Naive thymus-derived CD4-positive, alpha-beta T cell (primary cell): ENCODE results near the gene FAM120B. TPM values are rescaled to one million over a fixed set of nuclear protein-coding genes. Genes with fewer than 3 reads are reported as not detected.
"Not testable (repeated sequence)": the region's sequence is repeated elsewhere in the genome, so short reads cannot be mapped to it uniquely, and the experiment has no call there.

ENCODE experiments used
- ATAC-seq: fragments of 150-1000 bp; cut with Tn5 transposase; 2 replicates; pipeline ENCODE4 v1.10.0; 2021; ENCODE audit warnings: mild to moderate bottlenecking, moderate library complexity
- CTCF ChIA-PET: fragments of 350-600 bp; sonication (Branson Sonifier 250); formaldehyde crosslinking; loops from one replicate; lab custom pipeline; 2021; ENCODE audit warnings: antibody characterized with exemption; lab: Charles Lee
- POLR2A ChIA-PET: fragments of 350-600 bp; sonication (Branson Sonifier 250); formaldehyde crosslinking; loops from one replicate; lab custom pipeline; 2021; ENCODE audit warnings: antibody characterized with exemption, inconsistent platforms; lab: Charles Lee
- DNase-seq, 9 donors: peaks; one replicate each; pipeline versions ENCODE4 v3.0.0 to v3.0.0-alpha.2; 2020 to 2022; ENCODE audit warnings: mixed read lengths in 1 of 9
- H3K27ac ChIP-seq: one replicate; pipeline ENCODE4 v1.7.0; 2013; ENCODE audit warnings: mild to moderate bottlenecking, low read depth, low read length, moderate library complexity
- H3K27me3 ChIP-seq, 2 donors: one replicate each; pipeline ENCODE4 v1.7.0; 2013; ENCODE audit warnings: low read length in 2 of 2, mild to moderate bottlenecking in 2 of 2, moderate library complexity in 2 of 2; ENCODE audit not compliant: control insufficient read depth in 2 of 2, insufficient read depth in 2 of 2
- H3K36me3 ChIP-seq, 3 experiments: 1 replicate in 2 of 3; 2 replicates in 1 of 3; pipeline ENCODE4 v1.7.0; 2013; ENCODE audit warnings: low read length in 3 of 3, mild to moderate bottlenecking in 3 of 3, moderate library complexity in 1 of 3; ENCODE audit not compliant: insufficient read depth in 3 of 3, control insufficient read depth in 2 of 3
- H3K4me1 ChIP-seq, 2 donors: one replicate each; pipeline ENCODE4 v1.7.0; 2013; ENCODE audit warnings: low read length in 2 of 2, mild to moderate bottlenecking in 2 of 2, moderate library complexity in 1 of 2; ENCODE audit not compliant: control insufficient read depth in 2 of 2, insufficient read depth in 2 of 2
- H3K4me3 ChIP-seq: 2 replicates; pipeline ENCODE4 v1.7.0; 2013; ENCODE audit warnings: mild to moderate bottlenecking, low read length
- H3K9me3 ChIP-seq, 3 experiments: 1 replicate in 2 of 3; 2 replicates in 1 of 3; pipeline ENCODE4 v1.7.0; 2013; ENCODE audit warnings: low read length in 3 of 3; ENCODE audit not compliant: control insufficient read depth in 2 of 3
- H3K27ac Mint-ChIP-seq, 9 donors: one replicate each; pipeline ENCODE4 v1.8.0; 2020 to 2022; ENCODE audit warnings: mixed read lengths in 9 of 9, mild to moderate bottlenecking in 8 of 9, moderate library complexity in 5 of 9, inconsistent platforms in 2 of 9
- H3K27me3 Mint-ChIP-seq, 5 donors: one replicate each; pipeline ENCODE4 v1.8.0; 2021 to 2022; ENCODE audit warnings: mixed read lengths in 5 of 5, mild to moderate bottlenecking in 1 of 5
- H3K36me3 Mint-ChIP-seq, 5 donors: one replicate each; pipeline ENCODE4 v1.8.0; 2020 to 2022; ENCODE audit warnings: mixed read lengths in 5 of 5, mild to moderate bottlenecking in 3 of 5, inconsistent platforms in 1 of 5
- H3K4me1 Mint-ChIP-seq, 7 donors: one replicate each; pipeline ENCODE4 v1.8.0; 2020 to 2022; ENCODE audit warnings: mixed read lengths in 7 of 7, mild to moderate bottlenecking in 3 of 7, inconsistent platforms in 1 of 7
- H3K4me3 Mint-ChIP-seq, 10 donors: one replicate each; pipeline ENCODE4 v1.8.0; 2020 to 2022; ENCODE audit warnings: mild to moderate bottlenecking in 10 of 10, mixed read lengths in 10 of 10, moderate library complexity in 6 of 10, inconsistent platforms in 2 of 10
- H3K9me3 Mint-ChIP-seq, 11 donors: one replicate each; pipeline ENCODE4 v1.8.0; 2020 to 2022; ENCODE audit warnings: mixed read lengths in 11 of 11, mild to moderate bottlenecking in 4 of 11, inconsistent platforms in 1 of 11, moderate library complexity in 1 of 11
- intact Hi-C, 2 donors: fragments of 100-400 bp; cut with micrococcal nuclease; formaldehyde crosslinking; loops; one replicate each; pipeline ENCODE4 v1.15.1; 2023
- polyA plus RNA-seq, 2 donors: library from polyadenylated mRNA; unstranded; fragments of 300-500 nt; fragmentation: Illumina TruSeq; gene quantifications; one replicate each; pipeline ENCODE4 v1.2.3, GENCODE V29; 2021
- total RNA-seq, 6 experiments: library from RNA in 5 of 6; stranded (reverse) in 5 of 6; gene quantifications; 1 replicate in 5 of 6; 2 replicates in 1 of 6; pipeline ENCODE4 v1.2.3 and lab custom pipeline; 2021 to 2026

FAM120B gene
- total and polyA plus RNA-seq, 7 experiments from 2014 or later, result 27.2 to 53.4 (median 35.5) TPM

- intact Hi-C loops, result no loop called here
- H3K9me3 Mint-ChIP-seq, result no peaks in the 10 kb centered on the region
- H3K4me3 ChIP-seq, result no peak overlapping the region
- H3K4me3 Mint-ChIP-seq, result no peak overlapping the region
- peaks cover 0 to 1% (median 0%) of the 10 kb centered on the region in 7 donors for H3K4me1 Mint-ChIP-seq
- CTCF ChIA-PET, result interaction anchor here (0.7 kb wide), 1 partner anchor 521 kb away, joined by 5 read pairs; no protein-coding TSS in a partner anchor
- no peaks in the 10 kb centered on the region for H3K27me3 ChIP-seq
- H3K36me3 Mint-ChIP-seq, result no peaks in the 10 kb centered on the region
- no peak overlapping the region for H3K27ac ChIP-seq
- ATAC-seq, result no peak
- H3K4me1 ChIP-seq, result no peaks in the 10 kb centered on the region
- no peaks in the 10 kb centered on the region for H3K36me3 ChIP-seq
- H3K9me3 ChIP-seq, result no peaks in the 10 kb centered on the region
- POLR2A ChIA-PET, result no interaction called here
- no peak for DNase-seq
- H3K27me3 Mint-ChIP-seq, result peaks cover 0 to 37% (median 5%) of the 10 kb centered on the region in 5 donors
- peak overlapping the region in 1 of 9 donors; percentile 55 for H3K27ac Mint-ChIP-seq
These were observed 44.0 kb upstream of the FAM120B start for GRCh38 chr6:170262489-170263088.

DNA sequence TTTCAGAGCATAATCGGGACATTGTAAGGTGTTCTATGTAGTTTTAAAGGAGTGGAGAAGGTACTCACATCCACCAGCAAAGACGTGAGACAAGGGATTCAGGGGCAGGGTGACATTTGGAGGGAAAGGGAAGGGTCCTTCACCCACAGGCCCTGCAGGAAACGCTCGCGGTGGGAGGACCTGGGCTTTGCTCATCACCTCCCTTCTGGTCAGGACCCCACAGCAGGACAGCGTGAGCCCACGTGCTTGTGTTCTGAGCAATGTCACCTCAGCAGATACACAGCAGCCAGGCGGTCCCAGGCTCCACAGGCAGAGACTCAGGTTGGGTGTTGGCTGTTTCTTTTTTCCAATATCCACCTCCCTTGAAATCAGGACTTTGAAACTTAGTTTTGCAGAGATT lies 43.1 kb upstream of the FAM120B start:
- H3K4me1 Mint-ChIP-seq, result peaks cover 0 to 3% (median 0%) of the 10 kb centered on the region in 7 donors
- no peaks in the 10 kb centered on the region for H3K36me3 ChIP-seq
- no peak overlapping the region for H3K4me3 ChIP-seq
- H3K4me1 ChIP-seq, result no peaks in the 10 kb centered on the region
- no peaks in the 10 kb centered on the region for H3K9me3 ChIP-seq
- no peaks in the 10 kb centered on the region for H3K27me3 ChIP-seq
- H3K9me3 Mint-ChIP-seq, result no peaks in the 10 kb centered on the region
- no peaks in the 10 kb centered on the region for H3K36me3 Mint-ChIP-seq
- CTCF ChIA-PET, result no interaction called here
- DNase-seq (no peak), ATAC-seq (no peak)
- H3K27ac ChIP-seq, result no peak overlapping the region
- H3K4me3 Mint-ChIP-seq, result no peak overlapping the region
- POLR2A ChIA-PET, result interaction anchor here (0.8 kb wide), 1 partner anchor 9 kb away, joined by 4 read pairs; no protein-coding TSS in a partner anchor
- intact Hi-C loops, result no loop called here
- H3K27me3 Mint-ChIP-seq, result peaks cover 0 to 44% (median 5%) of the 10 kb centered on the region in 5 donors
- no peak overlapping the region for H3K27ac Mint-ChIP-seq

GRCh38 chr6:170264086-170264485 lies 42.5 kb upstream of the FAM120B start:
- Histone ChIP-seq H3K27ac (no peak overlapping the region), H3K9me3 (no peaks in the 10 kb centered on the region), H3K4me3 (no peak overlapping the region), H3K36me3 (no peaks in the 10 kb centered on the region), H3K4me1 (no peaks in the 10 kb centered on the region), H3K27me3 (no peaks in the 10 kb centered on the region)
- H3K36me3 Mint-ChIP-seq, result no peaks in the 10 kb centered on the region
- peaks cover 0 to 40% (median 5%) of the 10 kb centered on the region in 5 donors for H3K27me3 Mint-ChIP-seq
- no peak overlapping the region for H3K4me3 Mint-ChIP-seq
- ATAC-seq, result no peak
- ChIA-PET CTCF (no interaction called here), POLR2A (interaction anchor here (0.8 kb wide), 1 partner anchor 8 kb away, joined by 4 read pairs; no protein-coding TSS in a partner anchor)
- intact Hi-C loops, result no loop called here
- DNase-seq, result no peak
- peaks cover 0 to 3% (median 0%) of the 10 kb centered on the region in 7 donors for H3K4me1 Mint-ChIP-seq
- no peak overlapping the region for H3K27ac Mint-ChIP-seq
- no peaks in the 10 kb centered on the region for H3K9me3 Mint-ChIP-seq

- ATAC-seq, H3K36me3 Mint-ChIP-seq, H3K9me3 Mint-ChIP-seq, intact Hi-C loops, H3K4me3 ChIP-seq, H3K4me3 Mint-ChIP-seq, H3K36me3 ChIP-seq, H3K27me3 ChIP-seq, DNase-seq, H3K27ac ChIP-seq, H3K9me3 ChIP-seq, POLR2A ChIA-PET, H3K27ac Mint-ChIP-seq, H3K4me1 Mint-ChIP-seq, H3K4me1 ChIP-seq: not testable (repeated sequence)
- CTCF ChIA-PET, result interaction anchor here (1.1 kb wide), 1 partner anchor 433 kb away, joined by 3 read pairs; no protein-coding TSS in a partner anchor
- peaks cover 0 to 43% (median 5%) of the 10 kb centered on the region in 5 donors for H3K27me3 Mint-ChIP-seq
These were observed 41.9 kb upstream of the FAM120B start for GRCh38 chr6:170264644-170265043.

DNA sequence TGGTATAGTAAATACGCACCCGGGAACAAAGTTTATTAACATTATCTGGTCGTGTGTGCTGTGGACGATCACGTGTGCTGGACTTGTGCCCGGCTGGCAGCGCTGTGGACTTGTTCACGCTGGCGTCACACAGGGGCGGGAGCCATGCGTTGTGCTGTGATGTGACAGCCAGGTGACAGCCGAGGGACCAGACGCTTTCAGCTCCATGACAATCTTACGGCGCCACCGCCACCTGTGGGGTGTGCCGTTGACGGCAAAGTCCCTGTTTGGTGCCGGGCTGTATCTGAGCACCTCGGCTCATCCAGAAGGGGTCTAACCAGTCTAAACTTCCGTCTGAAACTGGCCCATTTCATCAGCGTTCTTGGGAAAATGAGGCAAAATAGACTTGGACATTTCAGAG lies 40.9 kb upstream of the FAM120B start:
- CTCF ChIA-PET, result interaction anchor here (0.6 to 1.1 kb wide), 2 partner anchors 434 kb away, joined by 3 to 5 read pairs; no protein-coding TSS in a partner anchor
- H3K36me3 ChIP-seq, result no peaks in the 10 kb centered on the region

GRCh38 chr6:170266061-170266825 lies 40.3 kb upstream of the FAM120B start:
- H3K4me3 ChIP-seq, result no peak overlapping the region
- H3K4me1 ChIP-seq, result peaks cover 1 to 5% of the 10 kb centered on the region in 2 donors
- ChIA-PET CTCF (no interaction called here), POLR2A (no interaction called here)
- DNase-seq (no peak), ATAC-seq (no peak)
- Mint-ChIP-seq H3K36me3 (no peaks in the 10 kb centered on the region), H3K9me3 (peaks cover 0 to under 1% (median 0%) of the 10 kb centered on the region in 11 donors), H3K4me1 (peaks cover under 1 to 10% (median 5%) of the 10 kb centered on the region in 7 donors), H3K27ac (no peak overlapping the region), H3K27me3 (peaks cover 0 to 50% (median 5%) of the 10 kb centered on the region in 5 donors), H3K4me3 (no peak overlapping the region)
- H3K36me3 ChIP-seq, result no peaks in the 10 kb centered on the region
- intact Hi-C loops, result no loop called here
- H3K27ac ChIP-seq, result no peak overlapping the region
- H3K9me3 ChIP-seq, result no peaks in the 10 kb centered on the region
- H3K27me3 ChIP-seq, result no peaks in the 10 kb centered on the region

More for the DNA sequence above, 40.9 kb upstream of the FAM120B start:
- Mint-ChIP-seq H3K36me3 (no peaks in the 10 kb centered on the region), H3K4me1 (peaks cover 0 to 5% (median 3%) of the 10 kb centered on the region in 7 donors), H3K9me3 (no peaks in the 10 kb centered on the region), H3K27ac (no peak overlapping the region), H3K4me3 (no peak overlapping the region), H3K27me3 (peaks cover 0 to 47% (median 5%) of the 10 kb centered on the region in 5 donors)
- POLR2A ChIA-PET, result no interaction called here
- no peak for ATAC-seq
- Histone ChIP-seq H3K9me3 (no peaks in the 10 kb centered on the region), H3K27me3 (no peaks in the 10 kb centered on the region), H3K4me3 (no peak overlapping the region), H3K27ac (no peak overlapping the region), H3K4me1 (no peaks in the 10 kb centered on the region)
- intact Hi-C loops, result no loop called here
- DNase-seq, result no peak
